ENCODE data around the gene PNPLA5. TPM values are rescaled to one million over a fixed set of nuclear protein-coding genes. Genes with fewer than 3 reads are reported as not detected.

Gene PNPLA5
- total and polyA plus RNA-seq, 2 of the 13 experiments (the other 11 are each of a cell fraction or from before 2014, with no cell fraction given) = not detected

GRCh38 chr22:43867839-43868635 lies 23.8 kb downstream of the PNPLA5 start (continued):
- no peak for TF ChIP-seq ZNF547 (CRISPR knock-in tag; IDR thresholded peaks at IDR 0.05)
- no peak for TF ChIP-seq POLR2A (IDR thresholded peaks at IDR 0.05; ENCODE audit: insufficient read depth in 1 of 2, low read depth in 2 of 2, low read length in 2 of 2)
- no peak for TF ChIP-seq STAT6 (CRISPR knock-in tag; IDR thresholded peaks at IDR 0.05; ENCODE audit: borderline replicate concordance)
- TF ChIP-seq ZNF292 (CRISPR knock-in tag; IDR thresholded peaks at IDR 0.05; ENCODE audit: borderline replicate concordance, low read depth) = no peak
- peak; percentile 96; the same call in 1 of the 2 replicates for TF ChIP-seq ZNF773 (CRISPR knock-in tag; IDR thresholded peaks at IDR 0.05; ENCODE audit: borderline replicate concordance)
- no peak for TF ChIP-seq AGO1 (IDR thresholded peaks at IDR 0.05; ENCODE audit: low read depth, low read length, poor library complexity, severe bottlenecking)
- TF ChIP-seq NFYB (CRISPR knock-in tag; IDR thresholded peaks at IDR 0.05) = no peak
- peak; percentile 16 for TF ChIP-seq TEAD3 (CRISPR knock-in tag; optimal IDR thresholded peaks at IDR 0.05; ENCODE audit: borderline replicate concordance)
- no peak for TF ChIP-seq MEF2D (CRISPR knock-in tag; IDR thresholded peaks at IDR 0.05)
- TF ChIP-seq SMAD9 (CRISPR knock-in tag; IDR thresholded peaks at IDR 0.05) = no peak
- peak; percentile 74; the same call in 1 of the 2 replicates for TF ChIP-seq MXD1 (CRISPR knock-in tag; IDR thresholded peaks at IDR 0.05)
- TF ChIP-seq TFDP2 (CRISPR knock-in tag; IDR thresholded peaks at IDR 0.05) = no peak
- TF ChIP-seq MIER2 (CRISPR knock-in tag; IDR thresholded peaks at IDR 0.05) = peak; percentile 98
- TF ChIP-seq ZNF567 (CRISPR knock-in tag; IDR thresholded peaks at IDR 0.05; ENCODE audit: borderline replicate concordance) = no peak
- TF ChIP-seq XBP1 (CRISPR knock-in tag; IDR thresholded peaks at IDR 0.05) = 0 out of 2 replicates have a peak, but pooled peaks have one; percentile 38
- TF ChIP-seq MYC (CRISPR knock-in tag; IDR thresholded peaks at IDR 0.05; ENCODE audit: borderline replicate concordance) = peak; percentile 27; the same call in 1 of the 2 replicates
- TF ChIP-seq ZNF543 (CRISPR knock-in tag; IDR thresholded peaks at IDR 0.05) = 0 out of 2 replicates have a peak, but pooled peaks have one; percentile 44
- no peak for TF ChIP-seq SRF (IDR thresholded peaks at IDR 0.05; ENCODE audit: low read depth, low read length)
- TF ChIP-seq ZNF230 (CRISPR knock-in tag; IDR thresholded peaks at IDR 0.05) = no peak
- TF ChIP-seq MBNL3 (CRISPR knock-in tag; conservative IDR thresholded peaks at IDR 0.05) = no peak
- TF ChIP-seq ZNF652 (CRISPR knock-in tag; IDR thresholded peaks at IDR 0.05; ENCODE audit: borderline replicate concordance, low read depth) = no peak
- no peak for TF ChIP-seq PTBP1 (IDR thresholded peaks at IDR 0.05; ENCODE audit: low read depth, low read length, poor library complexity, severe bottlenecking)
- TF ChIP-seq DR1 (CRISPR knock-in tag; IDR thresholded peaks at IDR 0.05) = no peak
- no peak for TF ChIP-seq ZNF530 (CRISPR knock-in tag; IDR thresholded peaks at IDR 0.05; ENCODE audit: low read depth)

Data from HepG2 (cell line).